ENCODE results near the gene ZNF770. TPM values are rescaled to one million over a fixed set of nuclear protein-coding genes. Genes with fewer than 3 reads are reported as not detected.
"Not testable (repeated sequence)": the region's sequence is repeated elsewhere in the genome, so short reads cannot be mapped to it uniquely, and the experiment has no call there.

ZNF770 gene
- total and polyA plus RNA-seq, 7 experiments from 2014 or later: 32.5 to 146 (median 60.1) TPM

GRCh38 chr15:34943711-34944110, 44.4 kb downstream of the ZNF770 start:
- ChIA-PET POLR2A (no interaction called here), CTCF (interaction anchor here (0.6 kb wide), 1 partner anchor 26 kb away, joined by 4 read pairs; the partner anchor contains the start of gene AQR)
- ATAC-seq (no peak), DNase-seq (no peak)
- Histone ChIP-seq H3K27me3 (ENCODE audit: control insufficient read depth in 2 of 2, insufficient read depth in 2 of 2, low read length in 2 of 2) (no peaks in the 10 kb centered on the region), H3K4me3 (ENCODE audit: low read length) (no peak overlapping the region), H3K9me3 (ENCODE audit: control insufficient read depth in 2 of 3, low read length in 3 of 3) (no peaks in the 10 kb centered on the region), H3K4me1 (ENCODE audit: control insufficient read depth in 2 of 2, insufficient read depth in 2 of 2, low read length in 2 of 2) (no peaks in the 10 kb centered on the region), H3K27ac (ENCODE audit: low read depth, low read length) (no peak overlapping the region), H3K36me3 (ENCODE audit: control insufficient read depth in 2 of 3, insufficient read depth in 3 of 3, low read length in 3 of 3) (peaks cover 14 to 56% (median 17%) of the 10 kb centered on the region in 3 experiments)
- H3K4me1 Mint-ChIP-seq: peaks cover 0 to 3% (median 0%) of the 10 kb centered on the region in 7 donors
- no peak overlapping the region for H3K4me3 Mint-ChIP-seq
- H3K27me3 Mint-ChIP-seq: no peaks in the 10 kb centered on the region
- no peaks in the 10 kb centered on the region for H3K9me3 Mint-ChIP-seq
- intact Hi-C loops (cut with micrococcal nuclease): no loop called here
- H3K27ac Mint-ChIP-seq: peak overlapping the region in 1 of 9 donors; percentile 0
- peaks cover 0 to 45% (median 24%) of the 10 kb centered on the region in 5 donors for H3K36me3 Mint-ChIP-seq

DNA sequence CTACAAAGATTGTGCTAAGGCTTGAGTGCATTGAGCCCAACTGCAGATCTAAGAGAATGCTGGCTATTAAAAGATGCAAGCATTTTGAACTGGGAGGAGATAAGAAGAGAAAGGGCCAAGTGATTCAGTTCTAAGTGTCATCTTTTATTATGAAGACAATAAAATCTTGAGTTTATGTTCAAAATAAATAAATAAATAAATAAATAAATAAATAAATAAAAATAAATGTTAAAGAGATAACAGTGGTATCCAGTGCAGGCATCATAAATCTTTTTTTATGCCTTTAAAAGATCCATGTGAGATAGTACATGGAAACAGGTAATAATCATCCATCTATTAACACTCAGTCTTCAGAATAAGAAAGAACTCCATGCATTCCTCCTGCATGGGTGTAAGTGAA, 44.8 kb downstream of the ZNF770 start:
- H3K27me3 Mint-ChIP-seq; H3K4me1 ChIP-seq (ENCODE audit: control insufficient read depth in 2 of 2, insufficient read depth in 2 of 2, low read length in 2 of 2); H3K27ac ChIP-seq (ENCODE audit: low read depth, low read length); intact Hi-C loops (cut with micrococcal nuclease); H3K27me3 ChIP-seq (ENCODE audit: control insufficient read depth in 2 of 2, insufficient read depth in 2 of 2, low read length in 2 of 2); H3K9me3 ChIP-seq (ENCODE audit: control insufficient read depth in 2 of 3, low read length in 3 of 3); H3K4me3 Mint-ChIP-seq; H3K9me3 Mint-ChIP-seq; DNase-seq; ATAC-seq; POLR2A ChIA-PET; H3K4me3 ChIP-seq (ENCODE audit: low read length); H3K4me1 Mint-ChIP-seq: not testable (repeated sequence)
- Mint-ChIP-seq H3K36me3 (peaks cover 0 to 44% (median 24%) of the 10 kb centered on the region in 5 donors), H3K27ac (peak overlapping the region in 1 of 9 donors; percentile 83)
- H3K36me3 ChIP-seq (ENCODE audit: control insufficient read depth in 2 of 3, insufficient read depth in 3 of 3, low read length in 3 of 3): peaks cover 14 to 60% (median 17%) of the 10 kb centered on the region in 3 experiments
- CTCF ChIA-PET: interaction anchor here (0.6 kb wide), 1 partner anchor 26 kb away, joined by 4 read pairs; the partner anchor contains the start of gene AQR

- peak overlapping the region in 1 of 9 donors; percentile 8 for H3K27ac Mint-ChIP-seq
- H3K9me3 ChIP-seq (ENCODE audit: control insufficient read depth in 2 of 3, low read length in 3 of 3): no peaks in the 10 kb centered on the region
- no peaks in the 10 kb centered on the region for H3K27me3 Mint-ChIP-seq
- DNase-seq (no peak), ATAC-seq (no peak)
- H3K9me3 Mint-ChIP-seq: no peaks in the 10 kb centered on the region
- H3K27ac ChIP-seq (ENCODE audit: low read depth, low read length): no peak overlapping the region
- H3K4me3 ChIP-seq (ENCODE audit: low read length): no peak overlapping the region
- H3K27me3 ChIP-seq (ENCODE audit: control insufficient read depth in 2 of 2, insufficient read depth in 2 of 2, low read length in 2 of 2): no peaks in the 10 kb centered on the region
- intact Hi-C loops (cut with micrococcal nuclease): no loop called here
- peaks cover 0 to 39% (median 16%) of the 10 kb centered on the region in 5 donors for H3K36me3 Mint-ChIP-seq
- H3K4me1 ChIP-seq (ENCODE audit: control insufficient read depth in 2 of 2, insufficient read depth in 2 of 2, low read length in 2 of 2): no peaks in the 10 kb centered on the region
- H3K4me3 Mint-ChIP-seq: no peak overlapping the region
- ChIA-PET CTCF (no interaction called here), POLR2A (interaction anchor here (0.7 to 1.1 kb wide), 2 partner anchors 27 to 46 kb away, joined by 3 read pairs; partner anchors contain the start of gene AQR)
- H3K36me3 ChIP-seq (ENCODE audit: control insufficient read depth in 2 of 3, insufficient read depth in 3 of 3, low read length in 3 of 3): peaks cover 12 to 54% (median 14%) of the 10 kb centered on the region in 3 experiments
- peaks cover 0 to 3% (median 0%) of the 10 kb centered on the region in 7 donors for H3K4me1 Mint-ChIP-seq
Observed at GRCh38 chr15:34942363-34942762, 45.7 kb downstream of the ZNF770 start.

DNA sequence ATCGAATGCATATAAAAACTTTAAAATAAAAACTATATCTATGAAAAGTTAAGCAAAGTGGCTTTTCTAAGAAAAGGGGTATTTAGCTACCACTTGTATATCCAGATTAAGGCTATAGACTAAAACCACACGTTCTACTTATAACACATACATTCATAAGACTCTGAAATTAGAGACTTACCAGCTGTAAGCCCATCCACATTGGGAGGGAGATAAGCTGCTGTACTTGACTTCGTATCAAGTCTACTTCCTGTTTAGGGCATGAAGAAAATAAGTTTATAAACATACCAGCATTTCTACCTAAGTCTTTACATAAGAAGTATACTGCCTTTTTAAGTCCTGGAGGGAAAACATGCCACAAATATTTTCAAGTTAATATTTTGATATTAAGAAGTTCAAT, 46.3 kb downstream of the ZNF770 start:
- ChIA-PET CTCF (no interaction called here), POLR2A (interaction anchor here (0.7 to 1.1 kb wide), 2 partner anchors 28 to 47 kb away, joined by 3 read pairs; partner anchors contain the start of gene AQR)

GRCh38 chr15:34941185-34941698, 46.8 kb downstream of the ZNF770 start:
- no peak overlapping the region for H3K4me3 Mint-ChIP-seq
- H3K36me3 Mint-ChIP-seq: peaks cover 0 to 40% (median 16%) of the 10 kb centered on the region in 5 donors
- H3K9me3 ChIP-seq (ENCODE audit: control insufficient read depth in 2 of 3, low read length in 3 of 3): no peaks in the 10 kb centered on the region
- H3K4me1 ChIP-seq (ENCODE audit: control insufficient read depth in 2 of 2, insufficient read depth in 2 of 2, low read length in 2 of 2): no peaks in the 10 kb centered on the region
- intact Hi-C loops (cut with micrococcal nuclease): no loop called here
- ChIA-PET CTCF (interaction anchor here (0.7 kb wide), 1 partner anchor 13 kb away, joined by 3 read pairs; no protein-coding TSS in a partner anchor), POLR2A (interaction anchor here (1.1 kb wide), 1 partner anchor 28 kb away, joined by 3 read pairs; the partner anchor contains the start of gene AQR)
- no peak overlapping the region for H3K4me3 ChIP-seq (ENCODE audit: low read length)
- H3K27ac ChIP-seq (ENCODE audit: low read depth, low read length): no peak overlapping the region
- H3K27me3 ChIP-seq (ENCODE audit: control insufficient read depth in 2 of 2, insufficient read depth in 2 of 2, low read length in 2 of 2): no peaks in the 10 kb centered on the region
- H3K27ac Mint-ChIP-seq: no peak overlapping the region
- ATAC-seq (no peak), DNase-seq (no peak)
- H3K36me3 ChIP-seq (ENCODE audit: control insufficient read depth in 2 of 3, insufficient read depth in 3 of 3, low read length in 3 of 3): peaks cover 12 to 54% (median 14%) of the 10 kb centered on the region in 3 experiments
- H3K27me3 Mint-ChIP-seq: no peaks in the 10 kb centered on the region
- no peaks in the 10 kb centered on the region for H3K9me3 Mint-ChIP-seq
- H3K4me1 Mint-ChIP-seq: peaks cover 0 to 3% (median 0%) of the 10 kb centered on the region in 7 donors

More for the DNA sequence above, 46.3 kb downstream of the ZNF770 start:
- Mint-ChIP-seq H3K36me3 (peaks cover 0 to 39% (median 16%) of the 10 kb centered on the region in 5 donors), H3K9me3 (no peaks in the 10 kb centered on the region), H3K27me3 (no peaks in the 10 kb centered on the region), H3K4me1 (peaks cover 0 to 3% (median 0%) of the 10 kb centered on the region in 7 donors), H3K4me3 (no peak overlapping the region), H3K27ac (peak overlapping the region in 1 of 9 donors; percentile 8)
- Histone ChIP-seq H3K27ac (ENCODE audit: low read depth, low read length) (no peak overlapping the region), H3K36me3 (ENCODE audit: control insufficient read depth in 2 of 3, insufficient read depth in 3 of 3, low read length in 3 of 3) (peaks cover 12 to 54% (median 14%) of the 10 kb centered on the region in 3 experiments), H3K4me3 (ENCODE audit: low read length) (no peak overlapping the region), H3K9me3 (ENCODE audit: control insufficient read depth in 2 of 3, low read length in 3 of 3) (no peaks in the 10 kb centered on the region), H3K27me3 (ENCODE audit: control insufficient read depth in 2 of 2, insufficient read depth in 2 of 2, low read length in 2 of 2) (no peaks in the 10 kb centered on the region), H3K4me1 (ENCODE audit: control insufficient read depth in 2 of 2, insufficient read depth in 2 of 2, low read length in 2 of 2) (no peaks in the 10 kb centered on the region)
- ATAC-seq: no peak
- no peak for DNase-seq
- intact Hi-C loops (cut with micrococcal nuclease): no loop called here

DNA sequence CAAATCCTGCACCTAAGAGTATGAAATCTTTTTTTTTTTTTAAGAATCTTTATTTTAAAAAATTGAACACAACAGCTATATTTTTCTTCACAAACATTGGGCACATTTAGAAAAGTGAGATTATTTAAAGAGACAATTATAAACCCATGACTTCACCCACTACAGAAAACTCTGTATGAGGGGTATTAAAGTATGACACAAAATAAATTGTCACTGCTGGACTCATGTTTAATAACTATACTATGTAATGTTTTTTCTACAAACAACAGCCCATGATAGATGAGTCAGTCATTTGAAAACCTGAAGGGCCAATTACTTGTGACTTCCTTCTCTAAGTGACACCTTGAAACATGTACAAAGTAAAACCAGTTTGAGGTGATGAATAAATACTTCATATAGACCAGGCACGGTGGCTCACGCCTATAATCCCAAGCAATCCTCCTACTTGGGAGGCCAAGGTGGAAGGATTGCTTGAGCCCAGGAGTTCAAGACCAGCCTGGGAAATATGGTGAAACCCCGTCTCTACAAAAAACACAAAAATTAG, 54.6 kb downstream of the ZNF770 start:
- Histone ChIP-seq H3K4me1 (ENCODE audit: control insufficient read depth in 2 of 2, insufficient read depth in 2 of 2, low read length in 2 of 2) (no peaks in the 10 kb centered on the region), H3K27me3 (ENCODE audit: control insufficient read depth in 2 of 2, insufficient read depth in 2 of 2, low read length in 2 of 2) (no peaks in the 10 kb centered on the region), H3K4me3 (ENCODE audit: low read length) (no peak overlapping the region), H3K36me3 (ENCODE audit: control insufficient read depth in 2 of 3, insufficient read depth in 3 of 3, low read length in 3 of 3) (peaks cover 14 to 61% (median 23%) of the 10 kb centered on the region in 3 experiments), H3K27ac (ENCODE audit: low read depth, low read length) (no peak overlapping the region), H3K9me3 (ENCODE audit: control insufficient read depth in 2 of 3, low read length in 3 of 3) (no peaks in the 10 kb centered on the region)
- DNase-seq (no peak), ATAC-seq (no peak)
- Mint-ChIP-seq H3K4me1 (peaks cover 0 to 10% (median 0%) of the 10 kb centered on the region in 7 donors), H3K36me3 (peaks cover 17 to 58% (median 36%) of the 10 kb centered on the region in 5 donors), H3K27me3 (no peaks in the 10 kb centered on the region), H3K27ac (peak overlapping the region in 1 of 9 donors; percentile 24), H3K4me3 (no peak overlapping the region), H3K9me3 (peaks cover 0 to 1% (median 0%) of the 10 kb centered on the region in 11 donors)
- ChIA-PET POLR2A (interaction anchor here (0.6 kb wide), 1 partner anchor 20 kb away, joined by 5 read pairs; no protein-coding TSS in a partner anchor), CTCF (no interaction called here)
- intact Hi-C loops (cut with micrococcal nuclease): no loop called here

All from naive thymus-derived CD4-positive, alpha-beta T cell (primary cell).